Spleen (tissue), 11 donors: Measurements from ENCODE around the gene FTHL17. TPM values are rescaled to one million over a fixed set of nuclear protein-coding genes. Genes with fewer than 3 reads are reported as not detected.

Source experiments
- DNase-seq: peaks from one replicate; pipeline ENCODE4 v3.0.0-alpha.2; 2020
- H3K27ac ChIP-seq, 8 donors: fragments of 200-600 bp; sonication (generic) in 7 of 8; 1 replicate in 4 of 8; 2 replicates in 4 of 8; pipeline versions ENCODE4 v1.5.0 to v1.8.0; 2016 to 2021; ENCODE audit warnings: inconsistent platforms in 4 of 8, mild to moderate bottlenecking in 4 of 8, moderate library complexity in 1 of 8
- H3K27me3 ChIP-seq, 7 donors: fragments of 200-600 bp; sonication (generic) in 6 of 7; replicated peaks in 1 of 7; 1 replicate in 4 of 7; 2 replicates in 3 of 7; pipeline versions ENCODE4 v1.5.0 to v1.8.0; 2016 to 2021; ENCODE audit warnings: inconsistent platforms in 3 of 7, mild to moderate bottlenecking in 1 of 7
- H3K36me3 ChIP-seq, 6 donors: fragments of 200-600 bp; sonication (generic) in 5 of 6; 1 replicate in 4 of 6; 2 replicates in 2 of 6; pipeline versions ENCODE4 v1.5.0 to v1.8.0; 2016 to 2021; ENCODE audit warnings: inconsistent platforms in 2 of 6
- H3K4me1 ChIP-seq, 6 donors: fragments of 200-600 bp; sonication (generic) in 5 of 6; 1 replicate in 3 of 6; 2 replicates in 3 of 6; pipeline versions ENCODE4 v1.5.0 to v1.8.0; 2016 to 2021; ENCODE audit warnings: inconsistent platforms in 3 of 6
- H3K4me3 ChIP-seq, 8 donors: fragments of 200-600 bp; sonication (generic) in 7 of 8; 1 replicate in 4 of 8; 2 replicates in 4 of 8; pipeline versions ENCODE4 v1.5.0 to v1.8.0; 2016 to 2021; ENCODE audit warnings: inconsistent platforms in 4 of 8, mild to moderate bottlenecking in 4 of 8, moderate library complexity in 2 of 8
- H3K9me3 ChIP-seq, 8 donors: fragments of 200-600 bp; sonication (generic) in 7 of 8; 1 replicate in 4 of 8; 2 replicates in 4 of 8; pipeline versions ENCODE4 v1.5.0 to v1.8.0; 2016 to 2021; ENCODE audit warnings: inconsistent platforms in 4 of 8
- CTCF ChIP-seq, 11 experiments: fragments of 200-600 bp in 7 of 11; fragments of 450-650 bp in 4 of 11; sonication (generic) in 4 of 11; IDR thresholded peaks in 8 of 11; conservative IDR thresholded peaks in 3 of 11; 1 replicate in 7 of 11; 2 replicates in 4 of 11; pipeline versions ENCODE4 v1.4.0 to v1.8.0; 2016 to 2021; ENCODE audit warnings: antibody characterized with exemption in 11 of 11, inconsistent platforms in 4 of 11, mild to moderate bottlenecking in 1 of 11
- POLR2A ChIP-seq, 3 donors: fragments of 450-650 bp; IDR thresholded peaks; one replicate each; pipeline ENCODE4 v1.5.1; 2017; ENCODE audit warnings: antibody characterized with exemption in 3 of 3, mild to moderate bottlenecking in 1 of 3
- POLR2AphosphoS5 ChIP-seq, 3 donors: sonication (generic); formaldehyde crosslinking; IDR thresholded peaks; one replicate each; pipeline ENCODE4 v1.5.1; 2017; ENCODE audit warnings: antibody characterized with exemption in 3 of 3
- WGBS, 5 donors: extraction: QIAGEN DNeasy Blood & Tissue Kit in 3 of 5; methylation state at CpG; one replicate each; pipeline versions ENCODE4 v1.1.5 to v1.1.7; 2013 to 2018; 5-methylcytosine and 5-hydroxymethylcytosine counted together
- intact Hi-C: fragments of 100-400 bp; cut with DNase I; formaldehyde crosslinking; loops from one replicate; pipeline ENCODE4 v1.15.0; 2023; ENCODE audit warnings: low total_unique reads
- polyA plus RNA-seq, 3 donors: library from polyadenylated mRNA; stranded (reverse); fragments of 200-250 nt; gene quantifications; one replicate each; pipeline ENCODE4 v1.2.1, GENCODE V29; 2013
- total RNA-seq, 7 donors: library from RNA; depleted of rRNA in 3 of 7; stranded (reverse); fragments of >200 nt in 3 of 7; fragmentation: NEBNext Ultra II Directional in 4 of 7; extraction: Animal tissue kit (Norgen Biotek cat#: 25700) in 4 of 7; gene quantifications; one replicate each; pipeline versions ENCODE4 v1.1.0 to v1.2.1, GENCODE V29; 2016 to 2021
- donor health status: healthy with polysubstance abuse.
- donor health status: DM: no; HTN: no; CAD: no; lungs with moderate emphysema.
- donor health status: DM: no; HTN: no; CAD: no.
- donor health status: Bipolar disorder and iron deficiency.
- donor health status: healthy.
- donor health status: DM: no; HTN: no; CAD: no.
- donor health status: DM: yes; HTN: yes; CAD: no.

Gene FTHL17
- total and polyA plus RNA-seq, 10 donors, result not detected

- no peak for TF ChIP-seq POLR2A (IDR thresholded peaks at IDR 0.05)
- no peak for DNase-seq
- Histone ChIP-seq H3K36me3 (no peaks in the 10 kb centered on the region), H3K4me3 (no peak overlapping the region), H3K4me1 (no peaks in the 10 kb centered on the region), H3K9me3 (peaks cover 0 to 6% (median 0%) of the 10 kb centered on the region in 8 donors), H3K27ac (no peak overlapping the region), H3K27me3 (no peaks in the 10 kb centered on the region)
- intact Hi-C loops, result no loop called here
- whole genome bisulfite sequencing, 5 donors, result 69 to 90% (median 86%) methylated on average over 3 to 4 of the region's 4 CpGs
Measured at GRCh38 chrX:31093639-31093975, 21.8 kb upstream of the FTHL17 start.

GRCh38 chrX:31092970-31093638, 21.3 kb upstream of the FTHL17 start:
- no peak overlapping the region for H3K4me3 ChIP-seq
- no peaks in the 10 kb centered on the region for H3K4me1 ChIP-seq
- H3K27me3 ChIP-seq, result no peaks in the 10 kb centered on the region
- no peak for TF ChIP-seq POLR2AphosphoS5 (IDR thresholded peaks at IDR 0.05)
- TF ChIP-seq CTCF (IDR thresholded peaks at IDR 0.05 in 8 of 11, conservative IDR thresholded peaks at IDR 0.05 in 3 of 11), result no peak
- DNase-seq, result no peak
- H3K27ac ChIP-seq, result no peak overlapping the region
- 37 to 78% (median 61%) methylated on average over 3 of the region's 3 CpGs for WGBS, 5 donors
- intact Hi-C loops, result no loop called here
- no peaks in the 10 kb centered on the region for H3K36me3 ChIP-seq
- H3K9me3 ChIP-seq, result peaks cover 0 to 6% (median 0%) of the 10 kb centered on the region in 8 donors

- WGBS, 5 donors, result 49 to 61% (median 57%) methylated on average over 3 of the region's 3 CpGs
- intact Hi-C loops, result no loop called here
Measured at GRCh38 chrX:31092476-31092875, 20.6 kb upstream of the FTHL17 start.

GRCh38 chrX:31091819-31092218, 20.0 kb upstream of the FTHL17 start:
- WGBS, 5 donors, result 54 to 100% (median 68%) methylated on average over 1 of the region's 1 CpG

More at GRCh38 chrX:31092476-31092875, 20.6 kb upstream of the FTHL17 start:
- H3K36me3 ChIP-seq, result no peaks in the 10 kb centered on the region
- no peaks in the 10 kb centered on the region for H3K27me3 ChIP-seq
- H3K9me3 ChIP-seq, result peaks cover 0 to 6% (median 0%) of the 10 kb centered on the region in 8 donors
- no peak overlapping the region for H3K4me3 ChIP-seq
- no peaks in the 10 kb centered on the region for H3K4me1 ChIP-seq
- TF ChIP-seq POLR2A (IDR thresholded peaks at IDR 0.05) (no peak), CTCF (IDR thresholded peaks at IDR 0.05 in 8 of 11, conservative IDR thresholded peaks at IDR 0.05 in 3 of 11) (no peak), POLR2AphosphoS5 (IDR thresholded peaks at IDR 0.05) (no peak)
- H3K27ac ChIP-seq, result no peak overlapping the region
- DNase-seq, result no peak

More at GRCh38 chrX:31091819-31092218, 20.0 kb upstream of the FTHL17 start:
- Histone ChIP-seq H3K27ac (no peak overlapping the region), H3K36me3 (no peaks in the 10 kb centered on the region), H3K9me3 (peaks cover 0 to 6% (median 0%) of the 10 kb centered on the region in 8 donors), H3K4me3 (no peak overlapping the region), H3K27me3 (no peaks in the 10 kb centered on the region), H3K4me1 (no peaks in the 10 kb centered on the region)
- intact Hi-C loops, result no loop called here
- DNase-seq, result no peak
- TF ChIP-seq POLR2A (IDR thresholded peaks at IDR 0.05) (no peak), POLR2AphosphoS5 (IDR thresholded peaks at IDR 0.05) (no peak), CTCF (IDR thresholded peaks at IDR 0.05 in 8 of 11, conservative IDR thresholded peaks at IDR 0.05 in 3 of 11) (no peak)
